NCI-H2196 treated with DMSO at 0.1 percent for 48 hours (cell line): Measurements from ENCODE around the gene TRIP12.
"Not testable (repeated sequence)": the region's sequence is repeated elsewhere in the genome, so short reads cannot be mapped to it uniquely, and the experiment has no call there.

Experiments used
- DNase-seq: peaks from one replicate; lab custom pipeline; 2025; ENCODE audit not compliant: unreplicated experiment; lab: John Stamatoyannopoulos, UW

Gene TRIP12

DNA sequence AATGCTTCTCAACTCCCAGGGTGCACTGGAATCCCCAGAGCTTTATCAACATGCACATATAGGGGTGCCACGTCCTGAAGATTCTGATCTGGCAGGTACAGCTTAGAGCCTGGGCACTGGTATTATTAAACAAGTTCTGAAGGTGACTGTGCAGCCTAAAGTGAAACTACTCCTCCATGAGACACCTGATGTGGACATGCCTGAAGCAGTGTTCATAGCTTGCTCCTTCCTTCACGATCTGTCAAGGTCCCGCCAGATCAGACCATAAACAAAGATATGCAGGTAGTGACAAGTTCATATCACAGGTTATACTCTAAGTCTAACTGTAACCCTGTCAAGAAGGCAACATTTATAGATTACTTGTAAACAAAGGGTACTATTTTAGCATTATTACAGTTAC is 142.2 kb downstream of the TRIP12 start:
- DNase-seq = no peak

GRCh38 chr2:229777716-229778115 is 144.1 kb downstream of the TRIP12 start:
- no peak for DNase-seq

- DNase-seq = no peak
These were observed 146.0 kb downstream of the TRIP12 start for GRCh38 chr2:229775614-229776313.

DNA sequence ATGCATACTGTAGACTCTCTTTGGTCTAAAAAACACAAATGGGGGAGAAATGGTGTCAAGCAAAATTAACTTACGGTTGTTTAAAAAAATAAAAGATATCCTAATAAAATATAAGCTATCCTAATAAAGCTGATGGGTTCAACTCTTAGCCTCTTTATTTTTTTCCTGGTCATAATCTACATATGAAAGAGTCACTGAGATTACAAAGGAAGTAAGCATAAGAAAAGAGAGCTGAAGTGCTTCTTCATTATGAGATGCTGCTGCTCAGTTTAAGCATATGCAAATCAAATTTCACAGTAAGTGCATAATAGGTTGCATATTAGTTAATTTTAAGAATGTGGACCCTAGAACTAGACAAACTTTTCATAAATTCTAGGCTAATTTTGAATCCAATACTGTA is 147.6 kb downstream of the TRIP12 start:
- DNase-seq = no peak

DNA sequence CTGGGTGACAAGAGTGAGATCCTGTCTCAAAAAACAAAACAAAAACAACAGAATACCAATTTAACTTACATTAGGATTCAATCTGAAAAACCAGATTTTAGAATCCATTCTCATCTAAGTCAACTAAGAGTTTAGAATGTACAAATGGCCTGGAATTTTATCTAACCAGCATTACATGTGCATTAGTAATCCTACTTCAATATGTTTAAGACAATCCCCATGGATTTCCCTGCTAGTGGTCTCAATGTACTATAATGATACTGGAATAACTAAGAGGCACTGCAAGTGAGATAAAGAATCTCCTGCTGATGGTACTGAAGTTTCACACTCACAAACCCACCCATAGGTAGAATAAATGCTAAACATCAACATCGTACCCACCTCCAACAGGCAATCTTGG is 153.6 kb downstream of the TRIP12 start:
- DNase-seq = no peak

DNA sequence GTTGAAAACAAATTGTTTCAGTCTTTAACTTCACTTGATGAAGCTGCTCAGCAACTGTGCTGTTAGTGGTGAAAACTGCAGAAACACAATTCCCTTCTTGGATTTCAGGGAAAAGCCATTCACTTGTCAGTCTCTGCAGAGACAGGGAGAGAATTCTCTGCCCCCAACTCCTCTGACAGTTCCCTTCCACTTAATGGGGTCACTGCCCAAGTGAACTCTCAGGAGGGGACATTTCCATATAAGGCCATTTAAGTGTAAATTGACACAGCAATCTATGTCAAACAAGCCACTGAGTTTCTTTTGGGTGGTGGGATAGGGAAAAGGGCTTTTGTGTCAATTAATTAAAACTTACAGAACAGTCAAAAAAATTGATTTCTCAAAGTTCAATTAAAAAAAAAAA is 156.1 kb downstream of the TRIP12 start:
- DNase-seq = no peak

- no peak for DNase-seq
These were observed 160.1 kb downstream of the TRIP12 start for GRCh38 chr2:229761663-229762062.

DNA sequence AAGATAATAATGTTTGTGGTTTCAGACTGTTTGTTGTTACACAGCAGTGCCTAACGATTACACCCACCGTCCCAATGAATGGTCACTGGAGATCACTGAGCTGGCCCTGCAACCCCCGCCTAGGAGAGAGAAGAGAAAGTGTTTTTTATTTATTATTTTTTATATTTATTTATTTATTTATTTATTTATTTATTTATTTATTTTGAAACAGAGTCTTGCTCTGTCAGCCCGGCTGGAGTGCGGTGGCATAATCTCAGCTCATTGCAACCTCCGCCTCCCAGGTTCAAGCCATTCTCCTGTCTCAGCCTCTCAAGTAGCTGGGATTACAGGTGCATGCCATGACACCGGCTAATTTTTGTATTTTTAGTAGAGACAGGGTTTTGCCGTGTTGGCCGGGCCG is 164.3 kb downstream of the TRIP12 start:
- not testable (repeated sequence) for DNase-seq

- DNase-seq = no peak
These were observed 168.7 kb downstream of the TRIP12 start for GRCh38 chr2:229752970-229753729.

GRCh38 chr2:229749779-229750178 is 172.0 kb downstream of the TRIP12 start:
- DNase-seq = no peak

DNA sequence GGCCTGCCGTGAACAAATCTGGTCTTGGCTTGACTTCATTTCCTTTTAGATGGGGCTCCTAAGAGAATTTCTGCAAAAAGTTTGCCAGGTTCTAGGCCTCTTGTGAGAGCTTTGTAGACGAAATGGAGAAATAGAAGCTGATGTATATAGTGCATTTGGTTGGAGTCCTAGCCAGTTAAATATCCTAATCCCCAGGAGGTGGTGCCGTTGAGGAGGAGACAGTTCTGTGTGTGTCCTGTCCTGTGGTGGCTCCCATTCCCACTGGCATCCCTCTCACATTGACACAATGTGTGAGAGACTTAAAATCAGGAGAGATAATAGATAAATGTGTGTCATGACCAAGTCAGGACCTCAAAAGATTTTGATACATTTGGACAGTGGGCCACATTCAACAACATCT is 172.9 kb downstream of the TRIP12 start:
- no peak for DNase-seq

DNA sequence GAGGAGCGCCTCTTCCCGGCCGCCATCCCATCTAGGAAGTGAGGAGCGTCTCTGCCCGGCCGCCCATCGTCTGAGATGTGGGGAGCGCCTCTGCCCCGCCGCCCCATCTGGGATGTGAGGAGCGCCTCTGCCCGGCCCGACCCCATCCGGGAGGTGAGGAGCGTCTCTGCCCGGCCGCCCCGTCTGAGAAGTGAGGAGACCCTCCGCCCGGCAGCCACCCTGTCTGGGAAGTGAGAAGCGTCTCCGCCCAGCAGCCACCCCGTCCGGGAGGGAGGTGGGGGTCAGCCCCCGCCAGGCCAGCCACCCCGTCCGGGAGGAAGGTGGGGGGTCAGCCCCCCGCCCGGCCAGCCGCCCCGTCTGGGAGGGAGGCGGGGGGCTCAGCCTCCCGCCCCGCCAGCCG is 179.1 kb downstream of the TRIP12 start:
- DNase-seq = not testable (repeated sequence)

GRCh38 chr2:229740279-229740678 is 181.5 kb downstream of the TRIP12 start:
- no peak for DNase-seq

DNA sequence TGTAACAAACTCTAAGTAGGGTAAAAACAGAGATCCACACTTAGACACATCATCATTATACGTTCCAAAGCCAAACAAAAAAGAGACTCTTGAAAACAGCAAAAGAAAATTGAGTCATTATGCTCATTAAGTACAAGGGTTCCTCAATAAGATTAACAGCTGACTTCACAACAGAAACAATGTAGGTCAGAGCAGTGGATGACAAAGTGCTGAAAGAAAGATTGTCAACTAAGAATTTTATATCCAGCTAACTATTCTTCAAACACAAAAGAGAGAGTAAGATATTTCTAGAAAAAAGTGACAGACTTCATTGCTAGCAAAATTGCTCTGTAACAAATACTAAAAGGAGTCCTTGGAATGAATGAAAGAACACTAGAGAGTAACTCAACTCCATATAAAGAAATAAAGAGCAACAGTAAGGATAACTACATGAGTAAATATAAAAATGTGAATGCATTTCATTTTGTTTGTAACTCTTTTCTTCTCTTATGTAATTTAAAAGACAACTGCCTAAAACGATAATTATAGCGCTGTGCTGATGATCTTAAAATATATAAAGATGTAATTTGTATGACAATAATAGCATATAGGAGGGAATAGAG is 183.7 kb downstream of the TRIP12 start:
- DNase-seq = no peak

- DNase-seq = no peak
These were observed 187.4 kb downstream of the TRIP12 start for GRCh38 chr2:229734410-229734809.

DNA sequence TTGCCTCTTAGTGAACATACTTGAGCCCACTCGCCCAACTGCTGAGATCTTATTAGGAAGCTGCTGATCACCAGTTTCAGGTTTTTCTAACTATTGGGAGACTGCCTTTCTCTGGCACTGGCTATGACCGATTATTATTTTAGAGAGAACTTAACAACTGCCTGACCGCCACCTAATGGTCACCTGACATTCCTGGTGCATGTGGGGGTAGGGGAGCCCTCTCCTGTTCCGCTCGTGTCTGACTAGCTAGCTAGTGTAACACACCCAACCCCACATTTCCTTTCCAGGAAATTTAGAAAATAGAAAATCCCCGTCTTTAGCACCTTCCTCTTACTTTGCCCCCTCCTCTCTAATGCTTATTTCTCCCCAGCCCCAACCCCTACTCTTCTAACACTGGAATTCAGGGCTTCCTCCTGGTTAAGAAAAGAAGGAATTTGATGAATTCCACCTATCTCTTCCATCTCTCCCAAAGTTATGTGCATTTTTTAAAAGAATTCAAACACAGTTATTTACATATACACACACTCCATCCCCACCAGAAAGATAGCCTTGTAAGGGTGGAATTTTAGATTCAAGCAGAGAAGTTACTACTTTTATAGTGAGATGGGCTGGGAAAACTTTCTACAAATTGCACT is 188.1 kb downstream of the TRIP12 start:
- DNase-seq = no peak

DNA sequence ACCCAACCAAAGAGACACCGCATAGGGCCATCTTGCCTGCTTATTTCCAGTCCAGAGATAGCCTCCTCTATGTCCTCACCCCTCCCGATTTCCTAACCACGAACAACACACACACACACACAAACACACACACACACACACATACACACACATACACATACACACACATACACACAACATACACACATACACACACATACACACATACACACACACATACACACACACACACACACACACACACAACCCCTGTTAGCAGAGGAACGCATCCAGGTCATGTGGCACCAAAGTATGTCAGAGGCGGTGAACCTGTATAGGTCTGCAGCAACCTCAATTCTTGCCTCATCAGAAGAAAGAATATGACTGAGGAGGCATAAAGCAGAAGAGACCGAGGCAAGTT is 188.9 kb downstream of the TRIP12 start:
- no peak for DNase-seq

DNA sequence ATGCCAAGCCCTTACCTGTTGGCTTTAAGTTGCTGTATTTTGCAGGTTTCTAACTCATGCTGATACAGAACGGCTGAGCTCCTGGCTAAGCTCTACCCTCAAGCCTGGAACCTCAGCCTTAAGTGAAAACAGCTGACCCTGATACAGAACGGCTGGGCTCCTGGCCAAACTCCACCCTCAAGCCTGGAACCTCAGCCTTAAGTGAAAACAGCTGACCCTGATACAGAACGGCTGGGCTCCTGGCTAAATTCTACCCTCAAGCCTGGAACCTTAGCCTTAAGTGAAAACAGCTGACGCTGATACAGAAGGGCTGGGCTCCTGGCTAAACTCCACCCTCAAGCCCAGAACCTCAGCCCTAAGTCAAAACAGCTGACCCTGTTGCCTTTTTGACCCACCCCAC is 189.9 kb downstream of the TRIP12 start:
- DNase-seq = no peak

DNA sequence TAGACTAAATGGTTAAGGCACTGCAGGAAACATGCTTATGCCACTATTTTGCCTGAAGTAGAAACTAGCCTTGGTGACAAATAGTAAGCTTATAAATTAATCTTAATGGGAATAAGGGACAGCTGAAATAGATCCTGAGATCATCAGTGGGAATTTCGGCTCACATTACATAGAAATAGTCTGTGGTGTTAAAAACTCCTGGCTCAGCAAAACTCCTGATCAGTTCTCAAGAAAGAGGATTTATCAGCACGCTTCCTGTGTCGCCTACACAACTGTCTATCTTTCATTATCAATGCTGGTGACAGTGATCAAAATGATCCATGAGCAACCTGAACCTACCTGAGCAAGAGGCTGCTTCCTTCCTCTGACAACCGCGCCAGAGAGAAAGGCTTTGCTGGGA is 190.4 kb downstream of the TRIP12 start:
- no peak for DNase-seq

DNA sequence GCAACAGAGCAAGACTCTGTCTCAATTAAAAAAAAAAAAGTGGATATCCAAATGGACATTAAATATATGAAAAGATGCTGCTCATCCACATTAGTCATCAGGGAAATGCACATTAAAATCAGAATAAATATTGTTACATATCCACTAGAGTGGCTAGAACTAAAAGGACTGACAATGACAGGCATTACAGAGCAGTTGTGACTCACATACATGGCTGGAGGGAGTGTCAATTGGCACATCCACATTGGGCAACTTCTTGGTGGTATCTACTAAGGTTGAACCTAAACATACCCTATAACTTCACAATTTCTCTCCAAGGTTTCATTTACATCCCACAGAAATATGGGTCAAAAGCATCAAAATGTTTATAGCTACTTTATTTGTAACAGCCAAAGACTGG is 193.4 kb downstream of the TRIP12 start:
- no peak for DNase-seq

- DNase-seq = no peak
These were observed 195.2 kb downstream of the TRIP12 start for GRCh38 chr2:229726643-229727042.
